Measurements from ENCODE around the gene TEX101. TPM values are rescaled to one million over a fixed set of nuclear protein-coding genes. Genes with fewer than 3 reads are reported as not detected.

TEX101 gene
- total RNA-seq, 1 donor from 2014 or later: not detected

DNA sequence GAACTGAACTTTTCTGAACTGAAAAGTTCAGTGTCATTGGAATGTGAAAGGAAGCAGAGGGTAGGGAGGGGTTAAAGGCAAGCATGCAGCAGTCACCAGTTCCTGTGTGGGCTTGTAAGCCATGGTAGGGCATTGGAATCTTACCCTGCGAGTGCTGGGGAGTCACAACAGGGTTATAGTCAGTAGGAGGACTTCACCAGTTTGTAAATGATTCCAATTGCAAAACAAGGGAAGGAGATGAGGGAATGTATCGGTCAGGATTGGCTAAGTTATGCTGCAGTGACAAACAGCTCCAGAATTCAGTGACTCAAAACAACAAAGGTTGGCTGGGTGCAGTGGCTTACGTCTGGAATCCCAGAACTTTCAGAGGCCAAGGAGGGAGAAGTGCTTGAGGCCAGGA, 37.9 kb downstream of the TEX101 start:
- TF ChIP-seq, protein P1, sequence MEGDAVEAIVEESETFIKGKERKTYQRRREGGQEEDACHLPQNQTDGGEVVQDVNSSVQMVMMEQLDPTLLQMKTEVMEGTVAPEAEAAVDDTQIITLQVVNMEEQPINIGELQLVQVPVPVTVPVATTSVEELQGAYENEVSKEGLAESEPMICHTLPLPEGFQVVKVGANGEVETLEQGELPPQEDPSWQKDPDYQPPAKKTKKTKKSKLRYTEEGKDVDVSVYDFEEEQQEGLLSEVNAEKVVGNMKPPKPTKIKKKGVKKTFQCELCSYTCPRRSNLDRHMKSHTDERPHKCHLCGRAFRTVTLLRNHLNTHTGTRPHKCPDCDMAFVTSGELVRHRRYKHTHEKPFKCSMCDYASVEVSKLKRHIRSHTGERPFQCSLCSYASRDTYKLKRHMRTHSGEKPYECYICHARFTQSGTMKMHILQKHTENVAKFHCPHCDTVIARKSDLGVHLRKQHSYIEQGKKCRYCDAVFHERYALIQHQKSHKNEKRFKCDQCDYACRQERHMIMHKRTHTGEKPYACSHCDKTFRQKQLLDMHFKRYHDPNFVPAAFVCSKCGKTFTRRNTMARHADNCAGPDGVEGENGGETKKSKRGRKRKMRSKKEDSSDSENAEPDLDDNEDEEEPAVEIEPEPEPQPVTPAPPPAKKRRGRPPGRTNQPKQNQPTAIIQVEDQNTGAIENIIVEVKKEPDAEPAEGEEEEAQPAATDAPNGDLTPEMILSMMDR (IDR thresholded peaks at IDR 0.05; ENCODE audit: partially characterized antibody, unreplicated experiment): no peak
- Mint-ChIP-seq H3K9me3 (ENCODE audit: unreplicated experiment) (peaks cover 7% of the 10 kb centered on the region), H3K4me3 (ENCODE audit: unreplicated experiment) (no peak overlapping the region), H3K27ac (ENCODE audit: unreplicated experiment) (no peak overlapping the region), H3K4me1 (ENCODE audit: low read depth, unreplicated experiment) (no peaks in the 10 kb centered on the region), H3K27me3 (ENCODE audit: unreplicated experiment) (peaks cover 6% of the 10 kb centered on the region), H3K36me3 (ENCODE audit: unreplicated experiment) (peaks cover 6% of the 10 kb centered on the region)
- no peak for DNase-seq

- no peaks in the 10 kb centered on the region for H3K4me1 Mint-ChIP-seq (ENCODE audit: low read depth, unreplicated experiment)
- DNase-seq: no peak
- no peak overlapping the region for H3K4me3 Mint-ChIP-seq (ENCODE audit: unreplicated experiment)
- peaks cover 6% of the 10 kb centered on the region for H3K36me3 Mint-ChIP-seq (ENCODE audit: unreplicated experiment)
- TF ChIP-seq, protein P1 (IDR thresholded peaks at IDR 0.05; ENCODE audit: partially characterized antibody, unreplicated experiment): no peak
- H3K27ac Mint-ChIP-seq (ENCODE audit: unreplicated experiment): no peak overlapping the region
- H3K27me3 Mint-ChIP-seq (ENCODE audit: unreplicated experiment): peaks cover 6% of the 10 kb centered on the region
- peaks cover 6% of the 10 kb centered on the region for H3K9me3 Mint-ChIP-seq (ENCODE audit: unreplicated experiment)
These were observed 39.3 kb downstream of the TEX101 start for GRCh38 chr19:43454031-43454430.

GRCh38 chr19:43455321-43456113, 40.8 kb downstream of the TEX101 start:
- Mint-ChIP-seq H3K27ac (ENCODE audit: unreplicated experiment) (no peak overlapping the region), H3K4me3 (ENCODE audit: unreplicated experiment) (no peak overlapping the region), H3K27me3 (ENCODE audit: unreplicated experiment) (peaks cover 6% of the 10 kb centered on the region), H3K36me3 (ENCODE audit: unreplicated experiment) (peaks cover 6% of the 10 kb centered on the region), H3K9me3 (ENCODE audit: unreplicated experiment) (peaks cover 6% of the 10 kb centered on the region), H3K4me1 (ENCODE audit: low read depth, unreplicated experiment) (no peaks in the 10 kb centered on the region)
- TF ChIP-seq, protein P1 (IDR thresholded peaks at IDR 0.05; ENCODE audit: partially characterized antibody, unreplicated experiment): no peak
- no peak for DNase-seq

GRCh38 chr19:43457809-43458208, 43.1 kb downstream of the TEX101 start:
- TF ChIP-seq, protein P1 (IDR thresholded peaks at IDR 0.05; ENCODE audit: partially characterized antibody, unreplicated experiment): no peak
- Mint-ChIP-seq H3K27me3 (ENCODE audit: unreplicated experiment) (peaks cover 6% of the 10 kb centered on the region), H3K27ac (ENCODE audit: unreplicated experiment) (no peak overlapping the region), H3K36me3 (ENCODE audit: unreplicated experiment) (no peaks in the 10 kb centered on the region), H3K9me3 (ENCODE audit: unreplicated experiment) (no peaks in the 10 kb centered on the region), H3K4me3 (ENCODE audit: unreplicated experiment) (no peak overlapping the region), H3K4me1 (ENCODE audit: low read depth, unreplicated experiment) (no peaks in the 10 kb centered on the region)
- no peak for DNase-seq

DNA sequence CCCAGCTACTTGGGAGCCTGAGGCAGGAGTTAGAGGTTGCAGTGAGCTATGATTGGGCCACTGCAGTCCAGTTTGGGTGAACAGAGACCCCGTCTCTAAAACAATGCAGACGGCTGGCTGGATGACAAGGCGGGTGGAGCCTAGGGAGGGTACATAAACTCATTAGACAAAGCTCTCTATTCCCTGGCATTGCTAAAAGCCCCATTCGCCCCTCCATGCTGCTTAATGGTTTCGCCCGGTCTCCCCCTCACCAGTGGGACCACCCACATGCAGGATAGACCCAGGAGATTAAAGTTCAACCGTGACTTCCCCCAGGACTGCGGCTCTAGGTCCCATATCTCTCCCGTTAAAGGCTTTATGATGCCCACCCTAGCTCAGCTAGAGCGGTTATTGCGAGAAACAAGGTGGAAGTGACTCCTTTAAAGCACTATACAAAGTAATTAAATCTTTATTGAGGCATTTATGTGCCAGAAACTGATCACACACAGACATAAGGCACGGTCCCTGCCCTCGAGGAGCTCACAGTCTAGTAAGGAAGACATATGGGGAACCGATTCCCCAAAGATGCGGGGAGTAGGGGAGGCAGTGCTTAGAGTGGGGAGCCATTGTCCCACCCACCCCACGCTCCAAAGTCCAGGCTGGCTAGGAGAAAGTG, 45.8 kb downstream of the TEX101 start:
- no peak for DNase-seq
- Mint-ChIP-seq H3K27ac (ENCODE audit: unreplicated experiment) (no peak overlapping the region), H3K36me3 (ENCODE audit: unreplicated experiment) (no peaks in the 10 kb centered on the region), H3K9me3 (ENCODE audit: unreplicated experiment) (no peaks in the 10 kb centered on the region), H3K4me3 (ENCODE audit: unreplicated experiment) (no peak overlapping the region), H3K4me1 (ENCODE audit: low read depth, unreplicated experiment) (no peaks in the 10 kb centered on the region), H3K27me3 (ENCODE audit: unreplicated experiment) (peaks cover 6% of the 10 kb centered on the region)
- TF ChIP-seq, protein P1 (IDR thresholded peaks at IDR 0.05; ENCODE audit: partially characterized antibody, unreplicated experiment): no peak

Measured in glutamatergic neuron (in vitro differentiated cells).